ENCODE measurements around the gene C19orf44. TPM values are rescaled to one million over a fixed set of nuclear protein-coding genes. Genes with fewer than 3 reads are reported as not detected.
"Not testable (repeated sequence)": the region's sequence is repeated elsewhere in the genome, so short reads cannot be mapped to it uniquely, and the experiment has no call there.

Gene C19orf44
- polyA plus RNA-seq, 1 donor (not counting 4 experiments of a cell fraction or from before 2014, with no cell fraction given) = 2.7 TPM

GRCh38 chr19:16544473-16545231, 48.5 kb downstream of the C19orf44 start:
- H3K36me3 ChIP-seq (ENCODE audit: control insufficient read depth in 2 of 2, extremely low read depth in 1 of 2, insufficient read depth in 2 of 2, low read length in 2 of 2) = peaks cover 2 to 16% of the 10 kb centered on the region in 2 experiments
- H3K79me2 ChIP-seq (ENCODE audit: control insufficient read depth, insufficient read depth, low read length) = peaks cover 45% of the 10 kb centered on the region
- H3K4me1 ChIP-seq (ENCODE audit: control insufficient read depth, extremely low read depth, insufficient read depth, low read length) = peaks cover 27% of the 10 kb centered on the region
- dilution Hi-C loops (cut with MboI; ENCODE audit: extremely low pct_ligation_motif_present, low sequenced_read_pairs) = no loop called here
- FAIRE-seq = no peak
- H3K9ac ChIP-seq (ENCODE audit: control insufficient read depth, extremely low read depth, insufficient read depth, low read length) = no peak overlapping the region
- no peaks in the 10 kb centered on the region for H3K9me3 ChIP-seq (ENCODE audit: control insufficient read depth, low read depth, low read length)
- H4K20me1 ChIP-seq (ENCODE audit: control insufficient read depth, extremely low read depth, insufficient read depth, low read length) = peaks cover 9% of the 10 kb centered on the region
- TF ChIP-seq CTCF (optimal IDR thresholded peaks at IDR 0.05 in 1 of 3, IDR thresholded peaks at IDR 0.05 in 1 of 3, conservative IDR thresholded peaks at IDR 0.05 in 1 of 3; ENCODE audit: extremely low read depth in 1 of 3, insufficient read depth in 2 of 3, low read length in 3 of 3) (no peak), EZH2 (IDR thresholded peaks at IDR 0.05; ENCODE audit: low read length) (no peak)
- no peak overlapping the region for H3K27ac ChIP-seq (ENCODE audit: control insufficient read depth, insufficient read depth, low read length)
- no peak for DNase-seq (ENCODE audit: low read depth, low spot score)
- H3K4me2 ChIP-seq (ENCODE audit: control insufficient read depth, extremely low read depth, insufficient read depth, low read depth, low read length) = no peak overlapping the region
- no peaks in the 10 kb centered on the region for H3K9me1 ChIP-seq (ENCODE audit: control insufficient read depth, extremely low read depth, insufficient read depth, low read length)
- no peaks in the 10 kb centered on the region for H3K27me3 ChIP-seq (ENCODE audit: control insufficient read depth, extremely low read depth, insufficient read depth, low read length)
- no peak overlapping the region for H2AFZ ChIP-seq (ENCODE audit: control insufficient read depth, low read length)
- no peak overlapping the region for H3K4me3 ChIP-seq (ENCODE audit: control insufficient read depth in 2 of 3, extremely low read depth in 1 of 3, insufficient read depth in 2 of 3, low read depth in 1 of 3, low read length in 3 of 3)

- Histone ChIP-seq H3K9me1 (ENCODE audit: control insufficient read depth, extremely low read depth, insufficient read depth, low read length) (no peaks in the 10 kb centered on the region), H3K9me3 (ENCODE audit: control insufficient read depth, low read depth, low read length) (no peaks in the 10 kb centered on the region), H3K9ac (ENCODE audit: control insufficient read depth, extremely low read depth, insufficient read depth, low read length) (no peak overlapping the region), H3K27me3 (ENCODE audit: control insufficient read depth, extremely low read depth, insufficient read depth, low read length) (no peaks in the 10 kb centered on the region), H3K4me1 (ENCODE audit: control insufficient read depth, extremely low read depth, insufficient read depth, low read length) (peaks cover 15% of the 10 kb centered on the region), H3K36me3 (ENCODE audit: control insufficient read depth in 2 of 2, extremely low read depth in 1 of 2, insufficient read depth in 2 of 2, low read length in 2 of 2) (peaks cover 5 to 12% of the 10 kb centered on the region in 2 experiments), H3K4me3 (ENCODE audit: control insufficient read depth in 2 of 3, extremely low read depth in 1 of 3, insufficient read depth in 2 of 3, low read depth in 1 of 3, low read length in 3 of 3) (no peak overlapping the region), H4K20me1 (ENCODE audit: control insufficient read depth, extremely low read depth, insufficient read depth, low read length) (no peaks in the 10 kb centered on the region), H3K79me2 (ENCODE audit: control insufficient read depth, insufficient read depth, low read length) (peaks cover 10% of the 10 kb centered on the region), H3K27ac (ENCODE audit: control insufficient read depth, insufficient read depth, low read length) (peak overlapping the region; percentile 45), H2AFZ (ENCODE audit: control insufficient read depth, low read length) (no peak overlapping the region), H3K4me2 (ENCODE audit: control insufficient read depth, extremely low read depth, insufficient read depth, low read depth, low read length) (peak overlapping the region; percentile 17)
- FAIRE-seq (no peak), DNase-seq (ENCODE audit: low read depth, low spot score) (peak; percentile 61)
- TF ChIP-seq EZH2 (IDR thresholded peaks at IDR 0.05; ENCODE audit: low read length) = no peak
- dilution Hi-C loops (cut with MboI; ENCODE audit: extremely low pct_ligation_motif_present, low sequenced_read_pairs) = no loop called here
Measured at GRCh38 chr19:16548956-16549355, 52.8 kb downstream of the C19orf44 start.

GRCh38 chr19:16551902-16552301, 55.7 kb downstream of the C19orf44 start:
- H3K9me3 ChIP-seq (ENCODE audit: control insufficient read depth, low read depth, low read length); H2AFZ ChIP-seq (ENCODE audit: control insufficient read depth, low read length); dilution Hi-C loops (cut with MboI; ENCODE audit: extremely low pct_ligation_motif_present, low sequenced_read_pairs); H3K4me2 ChIP-seq (ENCODE audit: control insufficient read depth, extremely low read depth, insufficient read depth, low read depth, low read length); H3K9me1 ChIP-seq (ENCODE audit: control insufficient read depth, extremely low read depth, insufficient read depth, low read length); FAIRE-seq; H4K20me1 ChIP-seq (ENCODE audit: control insufficient read depth, extremely low read depth, insufficient read depth, low read length); H3K27me3 ChIP-seq (ENCODE audit: control insufficient read depth, extremely low read depth, insufficient read depth, low read length); H3K27ac ChIP-seq (ENCODE audit: control insufficient read depth, insufficient read depth, low read length); DNase-seq (ENCODE audit: low read depth, low spot score); H3K4me3 ChIP-seq (ENCODE audit: control insufficient read depth in 2 of 3, extremely low read depth in 1 of 3, insufficient read depth in 2 of 3, low read depth in 1 of 3, low read length in 3 of 3); H3K79me2 ChIP-seq (ENCODE audit: control insufficient read depth, insufficient read depth, low read length); H3K9ac ChIP-seq (ENCODE audit: control insufficient read depth, extremely low read depth, insufficient read depth, low read length): not testable (repeated sequence)
- H3K36me3 ChIP-seq (ENCODE audit: control insufficient read depth in 2 of 2, extremely low read depth in 1 of 2, insufficient read depth in 2 of 2, low read length in 2 of 2) = peaks cover 20 to 26% of the 10 kb centered on the region in 2 experiments
- H3K4me1 ChIP-seq (ENCODE audit: control insufficient read depth, extremely low read depth, insufficient read depth, low read length) = peaks cover 15% of the 10 kb centered on the region
